ENCODE measurements around the gene SEC11C.
A peak's percentile ranks its signal among the peaks of the same experiment; 100 is the strongest.

SEC11C gene

DNA sequence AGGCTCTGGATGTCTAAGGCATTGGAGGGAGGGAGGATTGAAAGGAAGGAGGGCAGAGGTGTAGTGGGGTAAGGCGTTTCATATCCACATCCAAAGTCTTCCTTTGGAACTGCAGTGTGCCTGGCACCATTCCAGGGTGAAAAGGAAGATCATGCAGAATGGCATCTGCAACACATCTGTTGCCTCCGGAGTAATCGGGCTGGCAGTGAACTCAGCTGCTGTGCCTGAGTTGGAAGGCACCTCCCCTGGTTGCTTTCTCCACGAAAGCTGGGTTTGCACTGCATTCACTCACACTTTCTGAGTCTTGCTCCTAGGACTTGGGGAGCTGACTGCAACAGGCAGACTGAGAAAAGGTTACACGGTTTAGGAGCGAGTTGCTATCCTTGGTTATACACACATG, 30.3 kb upstream of the SEC11C start:
- TF ChIP-seq, protein P1, sequence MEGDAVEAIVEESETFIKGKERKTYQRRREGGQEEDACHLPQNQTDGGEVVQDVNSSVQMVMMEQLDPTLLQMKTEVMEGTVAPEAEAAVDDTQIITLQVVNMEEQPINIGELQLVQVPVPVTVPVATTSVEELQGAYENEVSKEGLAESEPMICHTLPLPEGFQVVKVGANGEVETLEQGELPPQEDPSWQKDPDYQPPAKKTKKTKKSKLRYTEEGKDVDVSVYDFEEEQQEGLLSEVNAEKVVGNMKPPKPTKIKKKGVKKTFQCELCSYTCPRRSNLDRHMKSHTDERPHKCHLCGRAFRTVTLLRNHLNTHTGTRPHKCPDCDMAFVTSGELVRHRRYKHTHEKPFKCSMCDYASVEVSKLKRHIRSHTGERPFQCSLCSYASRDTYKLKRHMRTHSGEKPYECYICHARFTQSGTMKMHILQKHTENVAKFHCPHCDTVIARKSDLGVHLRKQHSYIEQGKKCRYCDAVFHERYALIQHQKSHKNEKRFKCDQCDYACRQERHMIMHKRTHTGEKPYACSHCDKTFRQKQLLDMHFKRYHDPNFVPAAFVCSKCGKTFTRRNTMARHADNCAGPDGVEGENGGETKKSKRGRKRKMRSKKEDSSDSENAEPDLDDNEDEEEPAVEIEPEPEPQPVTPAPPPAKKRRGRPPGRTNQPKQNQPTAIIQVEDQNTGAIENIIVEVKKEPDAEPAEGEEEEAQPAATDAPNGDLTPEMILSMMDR (IDR thresholded peaks at IDR 0.05; ENCODE audit: low read depth, low read length, missing control alignments): no peak
- peak; percentile 25 for DNase-seq (ENCODE audit: extremely low read depth, low read depth)
- no peak overlapping the region for H3K4me3 ChIP-seq (replicated peaks; ENCODE audit: low read depth, low read length)

DNA sequence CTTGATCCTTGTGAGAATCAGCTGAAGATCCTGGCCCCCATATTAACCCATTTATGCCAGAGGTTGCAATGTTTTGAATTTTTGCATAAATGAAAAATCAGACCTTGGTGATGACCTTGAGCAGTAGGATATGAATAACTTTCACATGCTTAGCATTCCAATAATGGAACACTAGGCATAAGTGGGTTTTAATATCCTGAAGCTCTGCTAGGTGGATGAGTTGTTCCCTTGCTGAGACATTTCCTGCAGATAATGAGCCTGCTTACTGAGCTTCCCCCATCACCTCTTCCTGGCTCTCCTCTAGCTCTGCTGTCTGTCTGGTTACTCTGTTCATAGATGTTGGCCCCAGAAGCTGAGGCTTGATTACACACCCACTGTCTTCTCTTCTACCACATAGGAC, 25.5 kb upstream of the SEC11C start:
- TF ChIP-seq, protein P1 (IDR thresholded peaks at IDR 0.05; ENCODE audit: low read depth, low read length, missing control alignments): no peak
- DNase-seq (ENCODE audit: extremely low read depth, low read depth): no peak
- no peak overlapping the region for H3K4me3 ChIP-seq (replicated peaks; ENCODE audit: low read depth, low read length)

DNA sequence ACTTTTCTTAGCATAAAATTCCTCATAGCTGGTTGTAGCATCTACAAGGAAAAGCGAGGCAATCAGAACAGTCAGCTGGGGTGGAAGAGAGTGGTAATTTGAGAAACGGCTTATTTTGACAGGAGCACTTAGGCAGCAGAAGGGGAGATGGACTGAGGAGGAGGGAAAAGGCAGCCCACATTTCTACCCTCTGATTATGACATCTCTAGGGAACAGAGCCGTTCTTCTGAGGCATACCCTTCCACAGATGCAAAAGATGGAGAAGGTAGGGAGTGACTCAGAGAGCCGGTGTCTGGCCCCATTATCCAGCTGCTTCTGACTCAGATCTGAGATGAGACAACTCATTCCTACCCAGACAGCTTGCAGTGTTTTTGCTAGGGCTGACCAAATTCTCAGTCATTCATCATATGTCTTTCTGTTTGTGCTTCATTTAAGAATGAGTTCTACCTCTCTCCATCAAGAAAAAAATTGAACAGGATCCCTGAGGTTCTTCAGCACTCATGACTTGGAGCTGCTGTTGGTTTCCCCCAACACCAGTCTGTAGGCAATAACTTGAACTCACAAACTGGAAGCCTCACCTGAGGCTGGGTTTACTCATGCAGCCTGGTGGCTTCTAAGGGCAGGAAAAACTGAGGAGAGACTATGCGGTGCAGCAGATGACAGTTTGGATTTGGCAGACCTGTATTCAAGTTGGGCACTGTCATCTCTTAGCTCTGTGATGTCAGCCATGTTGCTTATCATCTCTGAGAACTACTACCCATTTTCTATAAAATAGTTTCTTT, 15.9 kb upstream of the SEC11C start:
- no peak overlapping the region for H3K4me3 ChIP-seq (replicated peaks; ENCODE audit: low read depth, low read length)
- TF ChIP-seq, protein P1 (IDR thresholded peaks at IDR 0.05; ENCODE audit: low read depth, low read length, missing control alignments): no peak
- peak; percentile 15 for DNase-seq (ENCODE audit: extremely low read depth, low read depth)

DNA sequence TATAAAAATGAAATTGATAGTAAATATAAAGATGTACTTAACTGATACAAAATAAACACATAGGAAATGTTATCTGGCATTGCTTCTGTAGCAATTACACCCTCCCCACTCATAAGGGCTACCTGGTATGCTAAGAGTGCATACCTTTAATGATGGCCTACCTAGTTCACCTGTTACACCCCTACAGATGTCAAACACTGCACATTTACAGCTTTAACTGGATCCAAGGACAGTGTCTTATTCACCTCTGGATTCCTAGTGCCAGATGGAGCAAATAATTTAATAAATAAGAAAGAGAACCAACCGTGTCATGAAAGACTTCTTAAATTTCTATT, 15.3 kb upstream of the SEC11C start:
- TF ChIP-seq, protein P1 (IDR thresholded peaks at IDR 0.05; ENCODE audit: low read depth, low read length, missing control alignments): no peak
- no peak for DNase-seq (ENCODE audit: extremely low read depth, low read depth)
- H3K4me3 ChIP-seq (replicated peaks; ENCODE audit: low read depth, low read length): no peak overlapping the region

DNA sequence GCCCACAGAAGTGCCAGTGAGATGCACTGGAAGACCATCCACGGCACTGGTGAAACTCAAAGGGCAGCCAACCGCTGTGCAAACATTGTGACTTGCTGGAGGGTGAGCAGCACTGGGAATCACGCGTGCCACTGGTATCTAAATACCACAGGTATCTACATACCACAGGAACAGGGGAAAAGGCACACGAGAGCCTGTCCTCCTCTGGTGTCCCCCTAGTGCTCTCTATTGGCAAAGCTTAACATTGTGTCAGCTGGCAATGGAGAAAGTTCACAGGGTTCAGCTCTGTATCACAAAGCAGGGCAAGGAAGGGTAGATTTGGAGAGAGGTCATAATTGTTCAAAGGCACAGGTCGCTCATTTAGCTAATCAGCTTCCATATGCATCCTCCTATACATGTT, 12.6 kb upstream of the SEC11C start:
- no peak for DNase-seq (ENCODE audit: extremely low read depth, low read depth)
- TF ChIP-seq, protein P1 (IDR thresholded peaks at IDR 0.05; ENCODE audit: low read depth, low read length, missing control alignments): no peak
- no peak overlapping the region for H3K4me3 ChIP-seq (replicated peaks; ENCODE audit: low read depth, low read length)

DNA sequence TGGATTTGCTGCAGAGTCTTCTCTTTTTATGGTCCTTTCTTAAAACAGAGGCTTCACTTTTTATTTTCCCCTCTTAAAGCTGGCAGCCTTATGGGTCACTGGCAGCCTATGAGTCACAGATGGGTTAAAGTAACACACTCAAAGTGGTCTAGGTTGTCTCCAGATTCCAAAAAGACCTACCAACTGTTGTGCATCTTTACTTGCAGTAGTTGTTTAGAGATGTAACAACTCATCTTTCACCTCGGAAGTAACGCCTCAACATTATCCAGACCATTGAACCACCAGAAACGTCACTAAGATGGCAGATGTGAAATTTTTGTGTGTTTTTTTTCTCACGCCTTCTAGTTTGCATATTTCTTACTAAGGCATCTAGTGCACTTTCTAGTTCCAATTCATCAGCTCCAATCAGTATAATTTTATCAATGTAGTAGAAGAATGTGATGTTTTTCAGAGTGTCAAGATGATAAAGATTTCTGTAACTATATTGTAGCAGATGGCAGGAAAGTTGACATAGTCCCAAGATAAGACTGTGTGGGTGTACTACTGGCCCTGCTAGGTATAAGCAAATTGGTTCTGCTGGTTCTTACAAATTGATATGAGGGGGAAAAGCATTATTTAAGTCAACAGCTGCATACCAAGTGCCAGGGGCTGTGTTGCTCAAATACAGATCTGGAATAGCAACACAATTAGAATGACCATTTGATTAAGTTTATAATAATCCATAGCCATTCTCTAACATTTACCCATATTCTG, 9.6 kb upstream of the SEC11C start:
- no peak for DNase-seq (ENCODE audit: extremely low read depth, low read depth)
- TF ChIP-seq, protein P1 (IDR thresholded peaks at IDR 0.05; ENCODE audit: low read depth, low read length, missing control alignments): no peak

More for the DNA sequence above, 9.6 kb upstream of the SEC11C start:
- H3K4me3 ChIP-seq (replicated peaks; ENCODE audit: low read depth, low read length): no peak overlapping the region
